ENCODE results near the gene SERGEF. TPM values are rescaled to one million over a fixed set of nuclear protein-coding genes. Genes with fewer than 3 reads are reported as not detected.

Gene SERGEF
- polyA plus RNA-seq, 2 of the 4 experiments (the other 2 are of a cell fraction) = 20.7 to 24.1 TPM

- TF ChIP-seq SMC3 (IDR thresholded peaks at IDR 0.05) = no peak
- no peak for TF ChIP-seq ZSCAN20 (CRISPR knock-in tag; IDR thresholded peaks at IDR 0.05)
- TF ChIP-seq NR3C1 (IDR thresholded peaks at IDR 0.05) = no peak
- H3K27ac ChIP-seq = no peak overlapping the region
- 68% methylated on average over 4 of the region's 4 CpGs for WGBS (ENCODE audit: missing lambda C conversion rate)
Measured at GRCh38 chr11:17807034-17807433, 205.8 kb downstream of the SERGEF start.

GRCh38 chr11:17805873-17806272, 207.0 kb downstream of the SERGEF start:
- FAIRE-seq (no peak), DNase-seq (ENCODE audit: low read depth in 1 of 2, low spot score in 1 of 2) (no peak), ATAC-seq (no peak)
- ChIA-PET POLR2A (no interaction called here), CTCF (no interaction called here)
- Histone ChIP-seq H3K4me1 (no peaks in the 10 kb centered on the region), H3K9me3 (no peaks in the 10 kb centered on the region), H3K27ac (no peak overlapping the region), H3K4me3 (no peak overlapping the region), H3K4me2 (no peak overlapping the region)
- no peak for TF ChIP-seq EHMT2 (IDR thresholded peaks at IDR 0.05; ENCODE audit: low read depth)
- no peak for TF ChIP-seq MAFK (IDR thresholded peaks at IDR 0.05; ENCODE audit: partially characterized antibody)
- TF ChIP-seq CHD2 (IDR thresholded peaks at IDR 0.05; ENCODE audit: low read length, partially characterized antibody) = no peak
- no peak for TF ChIP-seq HMGXB4 (CRISPR knock-in tag; IDR thresholded peaks at IDR 0.05; ENCODE audit: borderline replicate concordance)
- no peak for TF ChIP-seq ZC3H11A (IDR thresholded peaks at IDR 0.05)
- no peak for TF ChIP-seq JUNB (IDR thresholded peaks at IDR 0.05)
- no peak for TF ChIP-seq HOXB13 (CRISPR knock-in tag; IDR thresholded peaks at IDR 0.05; ENCODE audit: low read depth)
- no peak for TF ChIP-seq ZFP36 (IDR thresholded peaks at IDR 0.05; ENCODE audit: borderline replicate concordance, partially characterized antibody)
- no peak for TF ChIP-seq POLR2AphosphoS2 (conservative IDR thresholded peaks at IDR 0.05; ENCODE audit: low read length)
- TF ChIP-seq ESRRA (IDR thresholded peaks at IDR 0.05; ENCODE audit: borderline replicate concordance, low read length) = no peak
- no peak for TF ChIP-seq HEYL (CRISPR knock-in tag; IDR thresholded peaks at IDR 0.05)
- no peak for TF ChIP-seq EP300 (IDR thresholded peaks at IDR 0.05)
- WGBS (ENCODE audit: missing lambda C conversion rate) = 88% methylated on average over 1 of the region's 1 CpG

More at GRCh38 chr11:17807034-17807433, 205.8 kb downstream of the SERGEF start:
- FAIRE-seq (no peak), DNase-seq (ENCODE audit: low read depth in 1 of 2, low spot score in 1 of 2) (no peak), ATAC-seq (no peak)
- POLR2A ChIA-PET = no interaction called here
- CTCF ChIA-PET = no interaction called here
- no peak overlapping the region for H3K4me3 ChIP-seq
- H3K9me3 ChIP-seq = no peaks in the 10 kb centered on the region
- H3K4me1 ChIP-seq = no peaks in the 10 kb centered on the region
- H3K4me2 ChIP-seq = no peak overlapping the region

GRCh38 chr11:17805043-17805442, 207.8 kb downstream of the SERGEF start:
- Histone ChIP-seq H3K27ac (no peak overlapping the region), H3K9me3 (no peaks in the 10 kb centered on the region), H3K4me1 (no peaks in the 10 kb centered on the region), H3K4me2 (no peak overlapping the region), H3K4me3 (no peak overlapping the region)
- ChIA-PET CTCF (interaction anchor here (1.1 kb wide), 1 partner anchor 174 kb away, joined by 3 read pairs; no protein-coding TSS in a partner anchor), POLR2A (no interaction called here)
- no peak for TF ChIP-seq RAD21 (conservative IDR thresholded peaks at IDR 0.05 in 1 of 2, IDR thresholded peaks at IDR 0.05 in 1 of 2)
- TF ChIP-seq SREBF2 (IDR thresholded peaks at IDR 0.05) = no peak
- no peak for TF ChIP-seq ZSCAN20 (CRISPR knock-in tag; IDR thresholded peaks at IDR 0.05)
- TF ChIP-seq EP300 (IDR thresholded peaks at IDR 0.05) = no peak
- no peak for TF ChIP-seq MAX (IDR thresholded peaks at IDR 0.05)
- TF ChIP-seq MAZ (IDR thresholded peaks at IDR 0.05; ENCODE audit: borderline replicate concordance, low read depth, low read length) = no peak
- no peak for DNase-seq (ENCODE audit: low read depth in 1 of 2, low spot score in 1 of 2)
- WGBS (ENCODE audit: missing lambda C conversion rate) = 61% methylated on average over 4 of the region's 4 CpGs
- FAIRE-seq = no peak
- ATAC-seq = no peak

GRCh38 chr11:17803754-17804334, 209.0 kb downstream of the SERGEF start:
- DNase-seq (ENCODE audit: low read depth in 1 of 2, low spot score in 1 of 2) (no peak), ATAC-seq (no peak), FAIRE-seq (no peak)
- ChIA-PET CTCF (interaction anchor here (1.1 to 1.8 kb wide), 2 partner anchors 24 to 73 kb away, joined by 3 to 7 read pairs; no protein-coding TSS in a partner anchor), POLR2A (no interaction called here)
- WGBS (ENCODE audit: missing lambda C conversion rate) = 78% methylated on average over 7 of the region's 7 CpGs
- no peaks in the 10 kb centered on the region for H3K9me3 ChIP-seq
- H3K27ac ChIP-seq = no peak overlapping the region
- H3K4me3 ChIP-seq = no peak overlapping the region
- TF ChIP-seq POLR2A (IDR thresholded peaks at IDR 0.05; ENCODE audit: low read length) (no peak), MAFK (IDR thresholded peaks at IDR 0.05; ENCODE audit: partially characterized antibody) (no peak), HMGXB4 (CRISPR knock-in tag; IDR thresholded peaks at IDR 0.05; ENCODE audit: borderline replicate concordance) (no peak)
- no peaks in the 10 kb centered on the region for H3K4me1 ChIP-seq
- H3K4me2 ChIP-seq = no peak overlapping the region

Measured in A549 (cell line).